CD4-positive, alpha-beta T cell treated with Interferon gamma for 1 hour (primary cell): ENCODE results near the gene LEP.
"Not testable (repeated sequence)": the region's sequence is repeated elsewhere in the genome, so short reads cannot be mapped to it uniquely, and the experiment has no call there.

Source experiments
- DNase-seq: peaks from one replicate; pipeline ENCODE4 v3.0.0-alpha.2; 2020

LEP gene

DNA sequence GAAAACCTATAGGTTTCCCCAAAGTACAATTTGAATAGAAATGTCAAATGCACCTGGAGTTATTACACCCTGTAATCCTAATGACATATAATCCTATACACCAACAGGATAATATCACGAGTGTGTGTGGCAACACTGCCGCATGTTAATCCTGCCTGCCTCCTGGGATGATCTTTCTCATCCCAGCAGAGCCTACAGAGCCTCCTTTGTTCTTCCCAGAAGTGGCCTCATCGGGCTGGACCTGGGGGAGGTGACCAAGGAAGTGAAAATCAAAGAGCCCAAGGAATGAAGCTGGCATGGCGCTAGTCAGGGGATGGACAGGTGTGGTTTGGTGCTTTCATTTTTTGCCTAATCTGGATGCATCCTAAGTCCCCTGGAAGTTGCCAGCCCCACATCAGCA lies 29.5 kb upstream of the LEP start:
- no peak for DNase-seq

DNA sequence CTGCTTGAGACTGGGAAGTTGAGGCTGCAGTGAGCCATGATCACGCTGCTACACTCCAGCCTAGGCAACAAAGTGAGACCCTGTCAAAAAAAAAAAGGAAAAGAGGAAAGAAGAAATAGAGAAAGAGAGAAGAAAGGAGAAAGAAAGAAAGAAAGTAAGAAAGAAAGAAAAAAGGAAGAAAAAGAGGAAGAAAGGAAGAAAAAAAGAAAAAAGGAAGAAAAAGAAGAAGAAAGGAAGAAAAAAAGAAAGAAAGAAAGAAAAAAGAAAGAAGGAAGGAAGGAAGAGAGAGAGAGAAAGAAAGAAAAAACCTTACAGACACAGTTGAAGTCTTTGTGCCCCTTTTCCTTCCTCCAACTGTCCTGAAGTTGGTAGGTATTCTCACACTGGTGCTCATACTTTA lies 26.6 kb upstream of the LEP start:
- no peak for DNase-seq

DNA sequence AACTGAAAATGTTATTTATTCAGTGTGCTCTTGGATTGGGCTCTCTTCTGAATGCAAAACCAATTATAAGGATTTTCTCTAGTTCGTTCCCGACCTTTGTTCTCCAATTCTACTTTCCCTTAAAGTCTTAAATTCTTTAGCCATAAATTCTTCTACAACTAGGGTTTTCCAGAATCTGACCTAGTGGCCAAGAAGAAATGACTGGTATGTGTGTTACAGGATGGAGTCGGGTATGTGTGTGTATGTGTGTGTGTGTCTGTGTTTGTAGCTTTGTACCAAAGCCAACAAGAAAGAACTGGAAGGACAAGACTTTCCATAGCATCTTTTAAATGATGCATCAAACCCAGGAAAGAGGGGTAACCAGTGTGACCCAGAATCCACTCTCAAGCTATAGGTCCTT lies 25.8 kb upstream of the LEP start:
- DNase-seq: no peak

DNA sequence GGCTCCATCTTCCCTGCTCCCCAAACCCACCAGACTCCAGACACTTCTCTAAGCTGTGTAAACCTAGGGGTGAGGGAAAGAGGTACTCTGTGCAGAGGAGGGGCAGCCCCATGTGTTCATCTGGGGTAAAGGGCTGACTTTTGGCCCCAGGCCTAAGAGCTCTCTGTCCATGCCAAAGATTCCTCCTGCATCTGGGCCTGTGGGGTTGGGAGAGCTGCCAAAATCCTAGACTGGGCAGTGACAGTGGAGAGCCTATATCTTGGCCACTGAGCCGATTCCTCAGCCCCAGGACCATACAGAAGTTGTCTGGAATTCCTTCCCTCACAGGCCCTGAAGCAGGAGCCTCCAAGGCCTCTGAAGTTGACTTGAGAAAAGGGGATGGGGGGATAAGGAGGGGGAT lies 25.3 kb upstream of the LEP start:
- DNase-seq: no peak

DNA sequence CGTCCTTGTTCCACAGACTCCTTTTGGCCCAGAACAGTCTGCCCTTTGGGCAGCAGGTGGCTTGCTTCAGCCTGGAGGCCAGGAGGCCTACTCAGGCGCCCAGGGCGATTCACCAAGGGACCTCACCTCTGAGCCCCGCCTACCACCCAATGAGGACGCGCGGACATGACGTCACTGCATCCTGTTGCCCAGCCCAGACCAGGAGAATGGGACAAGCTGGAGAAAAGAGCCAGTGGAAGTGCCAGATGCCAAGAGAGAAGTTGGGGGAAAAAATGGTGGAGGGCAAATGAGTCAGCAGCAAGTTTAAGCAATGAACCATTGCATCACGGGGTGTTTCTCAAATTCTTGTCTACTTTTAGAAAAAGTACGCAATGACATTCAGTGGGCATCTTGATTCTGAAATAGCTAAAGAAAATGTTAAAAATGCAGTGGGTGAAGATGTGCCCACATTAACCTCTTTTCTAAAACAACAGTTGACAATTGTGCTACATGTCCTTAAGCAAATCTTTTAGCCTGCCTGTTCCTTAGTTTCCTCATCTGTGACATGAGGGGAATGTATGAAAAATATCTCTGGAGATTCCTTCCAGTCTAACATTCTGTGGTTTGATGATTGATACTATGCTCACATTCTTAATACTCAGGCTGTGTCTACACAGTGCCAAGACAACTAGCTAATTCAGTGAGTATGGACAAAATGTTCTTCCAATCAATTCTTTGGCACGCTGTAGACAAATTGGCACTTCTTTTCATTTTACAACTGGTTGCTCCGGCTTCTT lies 23.9 kb upstream of the LEP start:
- DNase-seq: peak; percentile 63

DNA sequence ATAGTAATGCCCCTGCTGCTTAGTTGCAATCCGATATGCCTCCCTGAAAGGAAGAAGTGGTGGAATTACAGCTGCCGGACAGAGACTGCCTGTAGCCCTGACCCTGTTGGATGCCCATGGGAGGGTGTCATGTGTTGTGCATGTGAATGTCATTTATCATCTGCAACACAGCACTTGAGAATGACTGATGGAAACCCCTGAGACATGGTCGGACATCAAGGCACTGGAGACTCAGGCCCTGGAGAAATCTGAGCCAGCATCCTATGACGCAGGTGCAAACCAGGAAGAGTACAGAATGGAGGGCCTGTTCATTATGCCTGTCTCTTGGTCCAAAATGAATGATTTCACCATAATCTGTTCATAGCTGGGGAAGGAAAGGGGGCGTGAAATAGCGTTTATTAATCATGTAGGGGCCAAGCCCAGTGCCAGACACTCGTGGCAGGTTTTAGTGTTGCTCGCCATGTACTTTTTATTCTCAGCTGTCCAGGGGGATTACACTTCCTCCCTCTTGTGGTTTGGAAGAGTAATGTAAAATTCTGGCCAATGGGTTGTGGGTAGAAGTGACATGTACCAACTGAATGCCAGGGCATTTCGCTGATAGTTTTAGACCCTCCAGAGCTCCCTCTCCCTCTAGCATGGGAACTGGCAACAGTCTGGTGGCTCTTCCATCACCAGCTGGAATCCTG lies 23.0 kb upstream of the LEP start:
- DNase-seq: no peak

DNA sequence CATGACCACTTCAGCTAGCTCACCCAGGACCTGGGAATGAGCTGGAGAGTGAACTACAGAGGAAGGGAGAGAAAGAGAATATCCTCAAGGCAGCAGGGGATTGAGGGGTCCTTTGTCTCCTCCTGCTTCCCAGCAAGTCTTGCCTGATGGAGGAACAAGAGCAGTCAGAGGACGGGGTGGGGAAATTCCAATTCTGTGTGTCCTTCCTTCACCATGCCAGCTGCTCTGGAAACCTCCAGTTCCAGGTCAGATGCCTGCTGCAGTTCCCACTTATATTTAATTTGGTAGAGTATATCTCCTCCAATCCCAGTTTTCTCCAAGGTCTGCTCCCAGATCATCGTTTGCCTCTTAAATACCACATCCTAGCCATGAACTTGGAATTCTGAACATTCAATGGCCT lies 21.4 kb upstream of the LEP start:
- DNase-seq: no peak

DNA sequence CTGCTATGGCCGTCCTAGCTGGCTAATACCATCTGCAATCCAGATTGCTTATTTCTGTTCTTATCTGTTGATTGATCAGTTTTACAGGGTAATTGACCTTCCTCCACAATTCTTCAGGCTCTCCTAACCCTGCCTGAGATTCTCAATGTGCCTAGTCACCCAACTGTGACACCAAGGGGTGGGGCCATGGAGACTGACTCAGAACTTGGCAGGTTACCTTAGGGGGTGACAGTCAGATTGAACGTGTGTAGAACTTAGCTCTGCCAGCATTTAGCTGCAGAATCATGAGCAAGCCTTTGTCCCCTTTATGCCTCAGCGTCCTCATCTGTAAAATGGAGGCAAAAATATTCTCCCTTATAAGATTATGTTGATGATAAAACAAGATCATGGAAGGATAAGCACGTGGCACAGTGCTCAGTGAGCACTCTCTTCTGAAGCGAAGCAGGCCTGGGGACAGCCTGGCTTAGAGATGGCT lies 19.1 kb upstream of the LEP start:
- DNase-seq: peak; percentile 17

DNA sequence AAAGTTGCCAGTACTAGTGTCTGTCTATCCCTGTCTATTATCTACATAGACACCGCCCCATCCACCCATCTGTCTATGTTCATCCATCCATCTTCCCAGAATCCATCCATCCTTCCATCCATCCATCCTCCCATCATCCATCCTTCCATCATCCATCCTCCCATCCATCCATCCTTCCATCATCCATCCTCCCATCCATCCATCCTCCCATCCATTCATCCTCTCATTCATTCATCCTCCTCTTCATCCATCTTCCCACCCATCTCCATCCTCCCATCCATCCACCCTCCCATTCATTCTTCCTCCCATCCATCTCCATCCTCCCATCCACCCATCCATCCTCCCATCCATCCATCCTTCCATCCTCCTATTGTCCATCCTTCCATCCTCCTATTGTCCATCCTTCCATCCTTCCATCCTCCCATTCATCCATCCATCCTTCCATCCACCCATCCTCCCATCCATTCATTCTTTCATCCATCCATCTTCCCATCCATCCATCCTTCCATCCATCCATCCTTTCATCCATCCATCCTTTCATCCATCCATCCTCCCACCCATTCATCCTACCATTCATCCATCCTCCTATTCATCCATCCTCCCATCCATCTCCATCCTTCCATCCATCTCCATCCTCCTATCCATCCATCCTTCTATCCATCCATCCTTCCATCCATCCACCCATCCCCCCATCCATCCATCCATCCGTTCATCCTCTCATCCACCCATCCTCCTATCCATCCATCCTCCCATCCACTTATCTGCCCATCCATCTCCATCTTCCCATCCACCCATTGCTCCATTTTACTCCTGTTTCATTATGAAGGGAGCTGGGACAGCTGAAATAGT lies 14.7 kb upstream of the LEP start:
- DNase-seq: no peak

DNA sequence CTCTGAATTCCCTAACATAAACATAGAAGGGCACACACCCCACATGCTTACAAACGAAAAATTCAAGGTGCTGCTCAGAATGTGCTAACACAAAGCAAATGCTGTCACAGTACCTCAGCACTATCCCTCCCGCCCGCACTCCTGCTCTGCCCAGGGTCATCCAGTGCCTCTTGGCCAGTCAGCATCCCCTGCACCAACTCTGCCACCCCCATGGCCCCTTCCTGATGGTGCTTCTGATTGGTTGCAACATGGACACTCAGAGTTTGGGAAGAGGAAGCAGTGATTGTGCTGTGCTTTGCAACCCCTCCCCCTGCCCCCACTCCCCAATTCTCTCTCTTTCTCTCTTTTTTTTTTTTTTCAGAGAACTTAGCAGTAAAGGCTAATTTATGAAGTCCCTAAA lies 13.8 kb upstream of the LEP start:
- no peak for DNase-seq

DNA sequence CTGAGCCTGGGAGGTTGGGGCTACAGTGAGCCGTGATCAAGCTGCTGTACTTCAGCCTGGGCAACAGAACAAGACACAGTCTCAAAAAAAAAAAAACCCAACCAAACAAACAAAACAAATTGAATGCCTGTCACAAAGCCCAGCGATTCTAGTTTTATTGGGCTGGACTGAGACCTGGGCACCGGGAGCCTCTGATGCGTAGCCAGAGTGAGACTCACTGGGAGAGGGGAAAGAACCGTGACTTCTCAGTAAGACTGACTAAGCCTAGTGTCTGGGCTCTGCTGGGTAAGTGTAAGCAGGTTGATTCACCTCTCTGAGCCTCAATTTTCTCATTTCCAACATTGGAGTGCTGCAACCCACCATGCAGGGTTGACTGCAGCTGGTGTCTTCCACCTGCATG lies 10.1 kb upstream of the LEP start:
- no peak for DNase-seq

DNA sequence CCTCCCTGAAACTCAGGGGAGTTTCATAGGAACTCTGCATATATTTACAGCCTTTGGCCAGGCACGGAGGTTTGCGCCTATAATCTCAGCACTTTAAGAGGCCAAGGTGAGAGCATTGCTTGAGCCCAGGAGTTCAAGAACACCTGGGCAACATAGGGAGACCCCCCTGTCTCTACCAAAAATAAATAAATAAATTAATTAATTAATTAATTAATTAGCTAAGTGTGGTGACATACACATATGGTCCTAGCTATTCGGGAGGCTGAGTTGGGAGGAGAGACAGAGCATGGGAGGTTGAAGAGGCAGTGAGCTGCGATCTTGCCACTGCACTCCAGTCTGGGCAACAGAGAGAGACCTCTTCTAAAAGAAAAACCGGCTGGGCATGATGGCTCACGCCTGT lies 9.4 kb upstream of the LEP start:
- DNase-seq: no peak

DNA sequence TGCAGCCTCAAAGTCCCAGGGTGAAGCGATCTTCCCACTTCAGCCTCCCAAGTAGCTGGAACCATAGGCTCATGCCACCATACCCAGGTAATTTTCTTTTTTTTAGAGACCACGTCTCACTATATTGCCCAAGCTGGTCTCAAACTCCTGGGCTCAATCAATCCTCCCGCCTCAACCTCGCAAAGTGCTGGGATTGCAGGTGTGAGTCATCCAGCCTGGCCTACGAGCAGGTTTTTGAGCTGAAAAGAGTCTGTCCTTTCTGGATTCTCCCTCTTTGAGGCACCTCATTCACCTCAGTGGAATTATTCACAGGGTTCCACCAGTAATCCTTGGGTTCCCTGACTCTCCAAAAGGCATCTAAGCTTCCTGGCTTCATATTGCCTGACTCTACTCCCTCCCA lies 7.6 kb upstream of the LEP start:
- no peak for DNase-seq

DNA sequence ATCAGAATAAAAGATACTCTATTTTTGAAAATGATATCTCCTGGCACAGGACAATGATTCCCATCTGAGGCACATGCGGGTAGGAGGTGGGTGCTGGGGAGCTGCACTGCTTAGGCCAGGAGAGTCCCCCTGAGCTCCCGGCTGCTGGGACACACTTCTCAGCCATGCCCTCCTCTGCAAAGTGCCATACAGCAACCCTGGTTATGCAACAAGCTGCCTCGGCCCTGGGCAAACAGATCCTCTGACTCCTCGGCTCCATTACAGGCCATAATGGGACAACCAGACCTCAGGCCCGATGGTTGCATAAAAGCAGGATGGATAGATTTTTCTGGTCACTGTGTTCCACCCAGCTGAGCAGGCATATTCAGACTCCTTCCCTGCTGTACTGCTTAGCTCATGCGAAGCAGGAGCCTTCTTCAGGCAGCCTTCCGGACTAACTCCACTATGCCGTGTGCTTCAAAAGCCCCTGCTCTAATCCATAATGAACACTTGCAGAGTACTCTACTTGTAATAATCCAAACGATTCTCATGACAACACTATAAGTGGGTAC lies 6.5 kb upstream of the LEP start:
- DNase-seq: no peak

DNA sequence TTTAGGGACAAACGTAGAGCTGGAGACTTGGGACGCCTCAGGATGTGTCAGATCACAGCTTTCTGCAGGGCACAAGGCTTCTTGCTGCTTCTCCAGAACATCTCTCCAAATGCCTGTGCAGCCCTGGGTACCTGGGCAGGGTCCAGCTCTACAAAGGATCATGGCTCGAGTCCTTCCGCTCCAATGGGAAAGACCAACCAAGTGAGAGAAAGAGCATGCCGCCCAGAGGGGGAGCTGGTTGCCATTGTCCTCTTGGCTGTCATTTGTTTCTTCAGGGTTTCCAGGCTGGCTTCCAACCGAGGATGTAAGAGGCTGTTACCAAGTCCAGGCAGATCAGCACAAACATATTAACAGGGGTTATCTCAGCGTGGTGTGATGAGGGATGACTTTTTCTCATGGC lies 5.6 kb upstream of the LEP start:
- DNase-seq: no peak

DNA sequence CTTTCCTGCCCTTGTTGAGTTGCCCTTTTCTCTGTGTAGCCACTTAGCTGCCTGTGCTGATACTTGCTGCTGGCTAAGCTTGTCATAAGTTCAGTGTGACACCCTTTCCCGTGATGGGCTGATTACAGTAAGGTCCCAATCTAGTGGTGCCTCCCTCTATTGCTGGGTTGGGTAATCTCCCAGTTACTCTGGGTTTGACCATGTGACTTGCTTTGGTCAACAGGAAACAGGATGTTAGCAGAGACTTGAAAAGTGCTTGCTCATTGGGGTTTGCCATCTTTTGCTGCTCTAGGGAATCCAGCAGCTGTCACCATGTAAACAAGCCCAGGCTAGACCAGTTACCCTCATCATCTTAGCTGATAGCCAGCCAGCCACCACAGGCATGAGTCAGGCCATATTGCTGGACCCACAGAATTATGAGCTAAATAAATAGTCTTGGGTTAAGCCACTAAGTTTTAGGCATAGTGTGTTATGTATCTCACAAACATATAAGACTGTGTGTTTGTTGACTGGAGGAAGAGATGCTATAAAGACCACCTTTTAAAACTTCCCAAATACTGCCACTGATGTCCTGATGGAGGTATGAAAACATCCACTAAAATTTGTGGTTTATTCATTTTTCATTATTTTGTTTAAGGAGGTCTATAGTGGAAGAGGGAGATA lies 4.0 kb upstream of the LEP start:
- peak; percentile 69 for DNase-seq

DNA sequence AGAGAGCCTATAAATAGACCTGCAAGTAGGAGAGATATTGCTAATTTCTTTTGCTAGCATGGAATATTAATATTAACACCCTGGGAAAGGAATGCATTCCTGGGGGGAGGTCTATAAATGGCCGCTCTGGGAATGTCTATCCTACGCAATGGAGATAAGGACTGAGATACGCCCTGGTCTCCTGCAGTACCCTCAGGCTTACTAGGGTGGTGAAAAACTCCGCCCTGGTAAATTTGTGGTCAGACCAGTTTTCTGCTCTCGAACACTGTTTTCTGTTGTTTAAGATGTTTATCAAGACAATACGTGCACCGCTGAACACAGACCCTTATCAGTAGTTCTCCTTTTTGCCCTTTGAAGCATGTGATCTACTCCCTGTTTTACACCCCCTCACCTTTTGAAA lies 1.9 kb upstream of the LEP start:
- not testable (repeated sequence) for DNase-seq

DNA sequence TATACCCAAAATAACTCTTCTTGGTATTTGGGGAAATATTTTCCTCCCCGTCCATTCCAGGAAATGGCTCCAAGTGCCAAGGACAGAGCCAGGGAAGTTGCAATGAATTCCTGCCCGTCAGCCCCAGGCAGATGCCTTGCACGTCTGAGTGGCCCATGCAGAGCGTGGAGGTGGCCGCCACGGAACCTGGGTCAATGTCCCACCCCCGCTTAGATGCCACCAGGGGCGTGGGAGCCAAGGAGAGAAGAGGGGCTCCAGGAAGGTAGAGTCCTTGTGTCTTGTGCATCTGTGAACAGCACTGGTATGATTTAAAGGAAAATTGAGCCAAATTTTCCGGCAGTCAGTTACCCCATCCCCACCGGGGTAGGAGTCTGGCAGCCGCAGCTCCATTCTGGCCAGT lies 1.6 kb downstream of the LEP start:
- DNase-seq: no peak

DNA sequence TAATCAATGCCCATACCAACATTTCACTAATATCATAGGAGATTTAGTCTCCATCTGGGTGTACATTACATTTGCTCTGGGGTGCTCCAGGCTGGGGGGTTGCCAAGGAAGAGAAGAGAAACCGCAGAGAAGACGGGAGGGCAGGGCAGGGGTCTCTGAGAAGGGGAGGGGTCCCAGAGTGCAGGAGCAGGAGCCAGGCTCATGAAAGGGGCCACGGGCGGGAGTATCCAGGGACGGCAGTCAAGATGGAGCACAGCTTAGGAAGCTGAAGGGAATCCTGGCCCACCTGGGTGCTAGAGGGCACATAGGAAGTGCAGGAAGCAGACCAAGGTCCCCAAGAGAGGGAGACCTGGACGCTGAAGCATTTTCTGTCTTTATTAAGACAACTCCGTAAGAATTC lies 2.2 kb downstream of the LEP start:
- DNase-seq: no peak

DNA sequence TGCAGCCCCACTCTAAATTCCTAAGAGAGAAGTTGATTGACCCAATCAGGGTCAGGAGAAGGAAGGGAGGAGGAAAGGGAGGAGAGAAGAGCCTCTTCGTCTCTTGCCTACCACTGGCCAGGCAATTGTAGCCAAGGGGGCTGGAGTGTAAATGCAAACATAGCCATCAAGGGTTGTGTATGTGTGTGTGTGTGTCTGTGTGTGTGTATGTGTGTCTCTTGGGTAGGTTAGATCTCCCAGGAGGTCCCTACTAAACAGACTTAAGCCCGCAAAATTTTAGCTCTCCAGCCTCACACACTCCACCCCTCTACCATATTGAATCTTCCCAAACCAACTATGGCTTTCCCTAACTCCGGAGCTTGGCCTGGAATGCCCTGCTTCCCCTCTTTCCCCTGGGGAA lies 3.8 kb downstream of the LEP start:
- DNase-seq: no peak

DNA sequence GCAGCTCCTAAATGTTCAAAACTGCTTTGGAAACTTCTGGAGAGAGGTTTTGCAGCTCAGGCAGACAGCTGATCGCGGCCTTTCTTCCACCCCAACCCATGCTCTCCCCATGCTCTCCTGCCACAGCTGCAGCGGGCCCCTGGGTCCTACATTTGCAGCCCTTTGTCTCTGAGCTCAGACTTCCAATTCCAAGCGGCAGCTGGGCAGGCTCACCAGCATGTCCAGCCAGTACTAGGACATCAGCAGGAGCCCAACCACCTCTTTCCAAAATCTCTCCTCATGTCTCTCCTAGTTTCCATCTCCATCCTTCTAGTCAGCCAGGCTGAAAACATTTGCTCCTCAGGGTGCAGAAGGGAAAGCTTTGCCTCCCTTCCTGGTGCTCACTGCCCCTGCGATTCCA lies 6.0 kb downstream of the LEP start:
- no peak for DNase-seq

DNA sequence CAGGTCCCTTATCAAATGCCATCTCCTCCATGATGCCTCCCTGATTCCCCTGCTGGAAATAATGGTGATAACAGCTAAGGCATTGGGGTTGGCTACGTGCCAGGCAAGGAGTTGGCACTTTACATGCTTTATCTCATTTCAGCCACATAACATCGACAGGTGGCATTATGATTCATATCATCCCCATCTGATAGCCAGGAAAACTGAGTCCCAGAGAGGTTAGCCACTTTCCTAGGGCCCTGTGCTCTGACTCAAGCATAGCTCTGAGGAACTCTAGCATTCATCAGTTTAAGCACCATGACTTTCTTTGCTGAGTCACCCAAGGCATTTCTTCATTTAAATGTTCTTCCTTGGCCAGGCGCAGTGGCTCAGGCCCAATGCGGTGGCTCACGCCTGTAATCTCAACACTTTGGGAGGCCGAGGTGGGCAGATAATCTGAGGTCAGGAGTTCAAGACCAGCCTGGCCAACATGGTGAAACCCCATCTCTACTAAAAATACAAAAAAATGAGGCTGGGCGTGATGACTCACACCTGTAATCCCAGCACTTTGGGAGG lies 6.6 kb downstream of the LEP start:
- DNase-seq: peak; percentile 20

DNA sequence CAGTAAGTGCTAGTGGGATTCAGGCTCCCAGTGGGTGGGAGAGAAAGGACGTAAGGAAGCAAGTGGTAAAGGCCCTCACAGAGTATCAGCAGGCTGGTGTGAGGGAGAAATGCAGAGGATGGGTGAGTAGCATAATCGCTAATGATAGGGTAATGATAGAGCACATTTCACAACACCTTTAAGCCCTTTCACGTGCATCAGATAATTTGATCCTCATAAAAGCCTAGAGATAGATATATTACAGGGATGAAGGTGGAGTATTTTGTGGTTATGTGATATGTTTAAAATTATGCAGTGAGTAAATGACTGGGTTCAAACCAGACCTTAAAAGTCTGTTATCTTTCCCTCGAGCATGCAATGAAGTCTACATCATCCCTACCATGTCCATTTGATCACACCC lies 10.3 kb downstream of the LEP start:
- DNase-seq: no peak
